Central memory CD8-positive, alpha-beta T cell (primary cell): ENCODE measurements around the gene DROSHA.
"Not testable (repeated sequence)": the region's sequence is repeated elsewhere in the genome, so short reads cannot be mapped to it uniquely, and the experiment has no call there.

ENCODE experiments used
- ATAC-seq: fragments of 150-1000 bp; cut with Tn5 transposase; replicated peaks from 2 replicates; pipeline ENCODE4 v1.10.0; 2022; ENCODE audit warnings: mild to moderate bottlenecking, moderate FRiP score, moderate number of reproducible peaks; ENCODE audit not compliant: poor library complexity, severe bottlenecking; ENCODE audit errors: extremely low read depth
- DNase-seq, 2 donors: peaks; one replicate each; pipeline ENCODE4 v3.0.0; 2021; ENCODE audit warnings: low spot score in 2 of 2
- H3K27ac Mint-ChIP-seq: one replicate; pipeline ENCODE4 v1.8.0; 2022; ENCODE audit warnings: low read depth, mild to moderate bottlenecking, moderate library complexity, mixed read lengths
- H3K27me3 Mint-ChIP-seq: one replicate; pipeline ENCODE4 v1.8.0; 2022; ENCODE audit warnings: mixed read lengths
- H3K36me3 Mint-ChIP-seq: one replicate; pipeline ENCODE4 v1.8.0; 2022; ENCODE audit warnings: mild to moderate bottlenecking, moderate library complexity, mixed read lengths; ENCODE audit not compliant: insufficient read depth
- H3K4me1 Mint-ChIP-seq: one replicate; pipeline ENCODE4 v1.8.0; 2022; ENCODE audit warnings: mixed read lengths
- H3K4me3 Mint-ChIP-seq: one replicate; pipeline ENCODE4 v1.8.0; 2022; ENCODE audit warnings: mild to moderate bottlenecking, moderate library complexity, mixed read lengths
- H3K9me3 Mint-ChIP-seq: one replicate; pipeline ENCODE4 v1.8.0; 2022; ENCODE audit warnings: mixed read lengths

Gene DROSHA

GRCh38 chr5:31531888-31532547 lies at the start of gene DROSHA, which contains the start of gene C5orf22:
Gene DROSHA, minus strand, starts transcription at chr5:31532093. Its CDS starts 3,034 bp downstream, at chr5:31529059.
Gene C5orf22, plus strand, starts transcription at chr5:31532301. Its CDS starts 92 bp downstream, at chr5:31532393.
- Mint-ChIP-seq H3K27me3 (no peaks in the 10 kb centered on the region), H3K4me1 (peaks cover 59% of the 10 kb centered on the region), H3K4me3 (peak within 1 kb of the TSS; percentile 98), H3K27ac (peak within 1 kb of the TSS; percentile 96), H3K9me3 (no peaks in the 10 kb centered on the region), H3K36me3 (peaks cover 52% of the 10 kb centered on the region)
- ATAC-seq: peak; percentile 93
- peak; percentile 76 to 77 for DNase-seq

GRCh38 chr5:31579558-31579957 lies 47.7 kb upstream of the DROSHA start:
- DNase-seq (no peak), ATAC-seq (no peak)
- no peak overlapping the region for H3K27ac Mint-ChIP-seq
- H3K4me1 Mint-ChIP-seq: no peaks in the 10 kb centered on the region
- peaks cover 53% of the 10 kb centered on the region for H3K27me3 Mint-ChIP-seq
- no peaks in the 10 kb centered on the region for H3K9me3 Mint-ChIP-seq
- H3K36me3 Mint-ChIP-seq: peaks cover 4% of the 10 kb centered on the region
- no peak overlapping the region for H3K4me3 Mint-ChIP-seq

- Mint-ChIP-seq H3K27me3 (peaks cover 58% of the 10 kb centered on the region), H3K4me3 (no peak overlapping the region), H3K4me1 (no peaks in the 10 kb centered on the region), H3K36me3 (peaks cover 4% of the 10 kb centered on the region), H3K27ac (no peak overlapping the region), H3K9me3 (no peaks in the 10 kb centered on the region)
- ATAC-seq (no peak), DNase-seq (no peak)
Measured at GRCh38 chr5:31577438-31577837, 45.5 kb upstream of the DROSHA start.

- DNase-seq (no peak), ATAC-seq (no peak)
- Mint-ChIP-seq H3K36me3 (peaks cover 4% of the 10 kb centered on the region), H3K4me1 (no peaks in the 10 kb centered on the region), H3K27me3 (peaks cover 67% of the 10 kb centered on the region), H3K9me3 (no peaks in the 10 kb centered on the region), H3K27ac (no peak overlapping the region), H3K4me3 (no peak overlapping the region)
Measured at GRCh38 chr5:31574772-31575171, 42.9 kb upstream of the DROSHA start.

- Mint-ChIP-seq H3K27ac (no peak overlapping the region), H3K27me3 (peaks cover 67% of the 10 kb centered on the region), H3K9me3 (no peaks in the 10 kb centered on the region), H3K4me3 (no peak overlapping the region), H3K4me1 (no peaks in the 10 kb centered on the region), H3K36me3 (peaks cover 4% of the 10 kb centered on the region)
- DNase-seq (no peak), ATAC-seq (no peak)
Measured at GRCh38 chr5:31573494-31574142, 41.7 kb upstream of the DROSHA start.

GRCh38 chr5:31569068-31569467 lies 37.2 kb upstream of the DROSHA start:
- ATAC-seq: no peak
- no peaks in the 10 kb centered on the region for H3K36me3 Mint-ChIP-seq
- H3K27me3 Mint-ChIP-seq: peaks cover 53% of the 10 kb centered on the region
- H3K27ac Mint-ChIP-seq: no peak overlapping the region
- H3K4me1 Mint-ChIP-seq: no peaks in the 10 kb centered on the region
- peaks cover 6% of the 10 kb centered on the region for H3K9me3 Mint-ChIP-seq
- no peak for DNase-seq
- no peak overlapping the region for H3K4me3 Mint-ChIP-seq

- no peaks in the 10 kb centered on the region for H3K36me3 Mint-ChIP-seq
- DNase-seq: no peak
- no peaks in the 10 kb centered on the region for H3K4me1 Mint-ChIP-seq
- H3K27me3 Mint-ChIP-seq: peaks cover 46% of the 10 kb centered on the region
- no peak overlapping the region for H3K4me3 Mint-ChIP-seq
- H3K9me3 Mint-ChIP-seq: peaks cover 6% of the 10 kb centered on the region
- no peak for ATAC-seq
- no peak overlapping the region for H3K27ac Mint-ChIP-seq
Measured at GRCh38 chr5:31568302-31568835, 36.5 kb upstream of the DROSHA start.

- not testable (repeated sequence) for H3K4me1 Mint-ChIP-seq, H3K4me3 Mint-ChIP-seq, H3K27ac Mint-ChIP-seq, H3K9me3 Mint-ChIP-seq, H3K36me3 Mint-ChIP-seq, DNase-seq, ATAC-seq
- peaks cover 30% of the 10 kb centered on the region for H3K27me3 Mint-ChIP-seq
Measured at GRCh38 chr5:31566362-31566761, 34.5 kb upstream of the DROSHA start.

GRCh38 chr5:31563216-31563615 lies 31.3 kb upstream of the DROSHA start:
- no peaks in the 10 kb centered on the region for H3K4me1 Mint-ChIP-seq
- DNase-seq (no peak), ATAC-seq (no peak)
- peaks cover 6% of the 10 kb centered on the region for H3K9me3 Mint-ChIP-seq
- peaks cover 2% of the 10 kb centered on the region for H3K36me3 Mint-ChIP-seq
- H3K4me3 Mint-ChIP-seq: no peak overlapping the region
- peaks cover 26% of the 10 kb centered on the region for H3K27me3 Mint-ChIP-seq
- no peak overlapping the region for H3K27ac Mint-ChIP-seq

- Mint-ChIP-seq H3K27ac (no peak overlapping the region), H3K4me3 (no peak overlapping the region), H3K36me3 (peaks cover 5% of the 10 kb centered on the region), H3K27me3 (peaks cover 19% of the 10 kb centered on the region), H3K4me1 (no peaks in the 10 kb centered on the region), H3K9me3 (peaks cover 6% of the 10 kb centered on the region)
- no peak for DNase-seq
- ATAC-seq: no peak
Measured at GRCh38 chr5:31561946-31562345, 30.1 kb upstream of the DROSHA start.

GRCh38 chr5:31559942-31560341 lies 28.0 kb upstream of the DROSHA start:
- no peak for DNase-seq
- Mint-ChIP-seq H3K36me3 (peaks cover 14% of the 10 kb centered on the region), H3K4me1 (no peaks in the 10 kb centered on the region), H3K9me3 (no peaks in the 10 kb centered on the region), H3K27ac (no peak overlapping the region), H3K27me3 (no peaks in the 10 kb centered on the region), H3K4me3 (no peak overlapping the region)
- ATAC-seq: no peak

- no peak overlapping the region for H3K27ac Mint-ChIP-seq
- no peak for DNase-seq
- H3K27me3 Mint-ChIP-seq: no peaks in the 10 kb centered on the region
- H3K4me3 Mint-ChIP-seq: no peak overlapping the region
- H3K4me1 Mint-ChIP-seq: no peaks in the 10 kb centered on the region
- ATAC-seq: no peak
- H3K36me3 Mint-ChIP-seq: peaks cover 28% of the 10 kb centered on the region
- H3K9me3 Mint-ChIP-seq: no peaks in the 10 kb centered on the region
Measured at GRCh38 chr5:31556461-31556860, 24.6 kb upstream of the DROSHA start.

GRCh38 chr5:31554552-31554951 lies 22.7 kb upstream of the DROSHA start:
- Mint-ChIP-seq H3K9me3 (no peaks in the 10 kb centered on the region), H3K4me3 (no peak overlapping the region), H3K36me3 (peaks cover 30% of the 10 kb centered on the region), H3K27me3 (no peaks in the 10 kb centered on the region), H3K27ac (no peak overlapping the region), H3K4me1 (no peaks in the 10 kb centered on the region)
- DNase-seq (no peak), ATAC-seq (no peak)
